OCI-LY3 (cell line): Measurements from ENCODE around the gene ST14.

Experiments used
- EZH2phosphoT487 ChIP-seq: fragments of 200-600 bp; shearing (Covaris generic); IDR thresholded peaks from 2 replicates; pipeline ENCODE4 v1.6.1; 2018; ENCODE audit warnings: antibody characterized with exemption, mixed run types, low read depth
- TF ChIP-seq, protein P1 (sequence below): fragments of 200-600, 300-600 bp; sonication (generic); IDR thresholded peaks from 2 replicates; pipeline ENCODE4 v1.5.1; 2014; ENCODE audit warnings: antibody characterized with exemption, low read length, low read depth

DNA sequence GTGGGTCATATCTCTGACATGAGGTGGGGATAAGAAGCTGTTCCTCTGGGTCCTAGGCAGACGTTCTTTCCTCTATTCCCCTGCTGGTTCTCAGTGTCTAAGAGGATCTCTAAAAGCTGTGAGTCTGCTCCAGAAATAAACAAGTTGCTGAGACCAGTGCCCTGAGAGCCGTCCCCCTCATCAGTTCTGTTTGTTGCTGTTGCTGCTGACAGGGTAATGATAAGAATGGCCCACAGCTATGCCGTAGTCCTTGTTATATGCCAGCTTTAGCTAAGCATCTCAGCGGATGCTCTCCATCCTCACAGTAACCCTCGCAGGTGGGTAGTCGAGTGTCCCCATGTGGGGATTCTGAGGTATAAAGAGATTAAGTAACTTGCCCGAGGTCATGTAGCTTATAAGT lies 23.5 kb upstream of the ST14 start:
- TF ChIP-seq, protein P1, sequence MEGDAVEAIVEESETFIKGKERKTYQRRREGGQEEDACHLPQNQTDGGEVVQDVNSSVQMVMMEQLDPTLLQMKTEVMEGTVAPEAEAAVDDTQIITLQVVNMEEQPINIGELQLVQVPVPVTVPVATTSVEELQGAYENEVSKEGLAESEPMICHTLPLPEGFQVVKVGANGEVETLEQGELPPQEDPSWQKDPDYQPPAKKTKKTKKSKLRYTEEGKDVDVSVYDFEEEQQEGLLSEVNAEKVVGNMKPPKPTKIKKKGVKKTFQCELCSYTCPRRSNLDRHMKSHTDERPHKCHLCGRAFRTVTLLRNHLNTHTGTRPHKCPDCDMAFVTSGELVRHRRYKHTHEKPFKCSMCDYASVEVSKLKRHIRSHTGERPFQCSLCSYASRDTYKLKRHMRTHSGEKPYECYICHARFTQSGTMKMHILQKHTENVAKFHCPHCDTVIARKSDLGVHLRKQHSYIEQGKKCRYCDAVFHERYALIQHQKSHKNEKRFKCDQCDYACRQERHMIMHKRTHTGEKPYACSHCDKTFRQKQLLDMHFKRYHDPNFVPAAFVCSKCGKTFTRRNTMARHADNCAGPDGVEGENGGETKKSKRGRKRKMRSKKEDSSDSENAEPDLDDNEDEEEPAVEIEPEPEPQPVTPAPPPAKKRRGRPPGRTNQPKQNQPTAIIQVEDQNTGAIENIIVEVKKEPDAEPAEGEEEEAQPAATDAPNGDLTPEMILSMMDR: no peak
- no peak for TF ChIP-seq EZH2phosphoT487
